ENCODE data around the gene SEL1L.
"Not testable (repeated sequence)": the region's sequence is repeated elsewhere in the genome, so short reads cannot be mapped to it uniquely, and the experiment has no call there.

SEL1L gene

DNA sequence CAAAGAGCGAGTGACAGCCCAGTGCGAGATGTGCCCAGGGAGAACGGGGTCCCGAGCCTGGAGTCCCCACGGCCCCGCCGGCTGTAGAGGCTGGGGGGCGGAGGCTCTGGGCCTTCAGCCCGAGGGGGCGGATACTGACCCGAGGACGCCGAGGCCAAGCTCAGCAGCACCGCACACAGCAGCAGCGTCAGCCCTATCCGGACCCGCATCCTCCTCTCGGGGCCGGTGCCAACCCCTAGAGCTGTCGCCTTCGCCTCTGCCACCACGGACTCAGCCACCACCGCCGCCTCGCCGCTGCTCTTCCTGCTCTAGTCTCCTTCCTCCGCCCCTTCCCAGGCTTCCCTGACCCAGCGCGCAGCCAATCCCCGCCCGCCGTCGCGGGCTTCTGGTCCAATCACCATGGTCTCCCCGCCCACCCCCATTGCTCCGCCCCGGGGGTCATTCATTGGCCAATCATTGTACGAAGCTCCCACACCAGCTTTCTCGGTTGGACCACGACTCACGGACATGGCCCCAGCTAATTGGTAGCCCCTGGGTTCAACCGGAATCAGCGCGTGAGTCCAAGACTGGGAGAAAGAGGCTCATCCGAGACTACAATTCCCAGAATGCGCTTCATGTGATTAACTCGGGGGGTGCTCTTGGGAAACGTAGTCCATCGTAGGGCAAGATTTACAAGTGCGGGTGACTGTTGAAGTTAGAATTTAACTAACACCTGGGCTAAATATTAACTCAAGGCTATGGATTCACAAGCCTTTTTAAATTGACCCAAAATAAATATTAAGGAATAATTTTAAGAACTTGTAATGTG is at the start of gene SEL1L:
Gene SEL1L, minus strand, starts transcription at position 318 of the 808 bp plus-strand sequence. Its CDS starts 109 bp downstream, at position 209.
- DNase-seq = peak; percentile 96 to 99

DNA sequence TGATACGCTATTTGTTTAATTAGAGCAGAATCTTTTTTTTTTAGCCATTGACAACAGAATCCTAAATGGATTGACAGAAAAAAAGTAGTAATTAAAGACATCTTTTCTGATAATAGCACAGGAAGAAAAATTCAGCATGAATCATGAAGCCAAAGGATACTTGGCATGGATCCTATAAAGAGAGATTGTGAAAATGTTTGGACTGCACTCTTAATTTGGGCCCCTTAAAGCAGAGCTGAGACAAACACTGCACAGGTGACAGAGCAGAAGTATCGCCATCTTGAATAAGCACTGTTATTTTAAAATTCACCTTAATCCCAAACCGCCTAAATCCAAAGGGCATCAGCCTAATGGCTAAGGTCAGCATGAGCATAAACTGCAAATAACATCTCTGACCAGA is 48.8 kb upstream of the SEL1L start:
- no peak for DNase-seq

DNA sequence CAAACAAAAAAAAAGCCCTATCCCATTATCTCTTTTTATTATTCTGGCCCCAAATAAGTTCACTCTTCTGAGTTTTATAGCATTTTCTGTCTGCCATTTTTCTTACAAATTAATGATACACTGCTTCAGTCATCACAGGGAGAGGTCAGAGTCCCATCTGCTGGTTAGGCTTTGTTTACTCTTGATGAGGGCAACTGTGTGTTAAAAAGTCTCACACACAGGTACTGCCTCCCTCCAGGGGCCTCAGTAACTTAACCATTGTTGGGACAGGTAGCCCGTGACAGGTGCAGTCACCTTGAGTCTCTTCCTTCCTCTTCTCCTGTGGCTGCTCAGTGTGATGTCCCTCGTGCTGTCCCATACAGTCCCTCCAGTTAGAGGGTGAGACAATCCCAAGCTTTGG is 45.5 kb upstream of the SEL1L start:
- DNase-seq = no peak

DNA sequence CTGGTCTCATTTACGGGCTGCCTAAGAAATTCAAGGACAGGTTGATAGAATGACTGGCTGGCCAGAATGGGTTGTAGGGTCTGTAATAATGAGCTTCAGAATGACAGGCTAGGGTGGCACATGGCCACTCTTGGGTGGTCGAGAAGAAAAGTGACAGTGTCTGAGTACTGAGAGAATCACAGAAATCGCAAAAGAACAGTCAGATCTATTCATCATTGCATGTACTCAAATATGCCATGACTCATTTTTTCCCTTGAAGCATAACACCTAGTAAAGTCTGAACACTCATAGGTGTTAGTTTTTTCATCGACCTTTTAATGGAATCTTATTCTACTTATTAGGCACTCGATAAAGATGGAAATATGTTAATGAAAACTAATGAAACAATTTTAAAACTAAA is 37.8 kb upstream of the SEL1L start:
- DNase-seq = no peak

DNA sequence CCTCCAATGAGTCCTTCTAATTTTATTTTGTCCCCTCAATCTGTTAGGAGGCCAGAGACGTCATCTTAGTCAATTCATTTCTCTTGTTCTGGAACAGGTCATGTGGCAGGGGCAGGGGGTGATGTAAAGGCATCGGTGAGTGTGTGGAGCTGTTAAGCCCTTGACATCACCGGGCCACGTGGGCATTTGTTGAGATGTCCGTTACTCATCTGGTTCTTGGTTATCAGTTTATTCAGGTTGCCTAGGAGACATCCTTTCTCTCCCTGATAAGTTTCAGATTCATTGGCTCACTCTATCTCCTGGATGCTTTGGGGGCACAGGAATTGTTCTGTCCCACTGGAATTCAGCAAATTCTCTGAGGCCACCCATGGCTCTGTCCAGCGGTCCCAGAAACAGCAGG is 33.6 kb upstream of the SEL1L start:
- DNase-seq = no peak

DNA sequence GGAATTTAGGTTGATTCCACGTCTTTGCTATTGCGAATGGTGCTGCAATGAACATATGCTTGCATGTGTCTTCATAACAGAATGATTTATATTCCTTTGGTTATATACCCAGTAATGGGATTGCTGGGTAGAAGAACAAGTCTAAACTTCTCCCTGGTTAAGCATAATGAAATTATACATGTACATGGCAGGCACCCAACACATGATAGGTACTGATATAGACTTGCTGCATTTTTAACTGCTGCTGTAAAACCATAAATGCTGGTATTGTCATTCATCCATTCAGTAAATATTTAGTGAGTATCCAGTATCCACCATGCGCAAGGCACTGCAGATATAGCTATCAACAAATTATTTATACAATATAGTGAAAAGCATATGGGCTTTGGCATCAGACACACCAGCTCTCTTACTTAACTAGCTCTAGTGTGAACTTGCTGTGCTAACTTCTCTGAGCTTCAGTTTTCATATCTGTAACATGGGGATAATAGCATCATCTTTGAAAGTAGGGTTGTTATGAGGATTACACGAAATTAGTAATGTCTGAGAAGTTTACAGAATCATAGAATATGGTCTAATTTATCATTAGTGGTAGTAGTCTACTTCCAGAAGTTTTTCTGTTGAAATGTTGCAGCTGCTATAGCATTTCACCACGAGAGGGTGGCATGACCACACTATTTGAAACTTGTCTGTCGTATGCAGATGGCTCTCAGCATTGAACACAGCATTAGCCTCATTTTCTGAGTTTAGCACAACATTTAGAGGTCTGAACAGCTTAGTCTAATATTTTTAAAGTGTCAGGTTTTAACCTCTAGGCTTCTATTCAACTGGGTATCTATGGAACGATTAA is 32.0 kb upstream of the SEL1L start:
- peak in 1 of 2 donors; percentile 7 for DNase-seq

DNA sequence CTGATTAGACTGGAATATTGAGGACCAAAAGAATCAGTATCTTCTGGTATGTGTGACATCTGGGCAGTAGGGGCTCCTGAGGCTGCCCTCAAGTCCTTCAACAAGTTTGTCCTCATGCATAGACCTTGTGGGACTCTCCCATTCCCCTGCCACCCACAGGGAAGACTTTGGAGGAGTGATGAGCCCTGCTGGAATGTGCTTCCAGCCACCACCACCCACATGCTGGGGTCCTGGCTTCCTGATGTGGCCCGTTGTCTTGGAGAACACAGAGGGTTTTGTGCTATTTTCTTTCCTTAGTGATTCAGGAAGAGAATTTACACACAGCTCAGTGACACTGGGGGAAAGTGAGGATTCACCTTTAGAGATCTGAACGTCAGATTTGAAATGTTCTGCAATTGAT is 29.2 kb upstream of the SEL1L start:
- no peak for DNase-seq

DNA sequence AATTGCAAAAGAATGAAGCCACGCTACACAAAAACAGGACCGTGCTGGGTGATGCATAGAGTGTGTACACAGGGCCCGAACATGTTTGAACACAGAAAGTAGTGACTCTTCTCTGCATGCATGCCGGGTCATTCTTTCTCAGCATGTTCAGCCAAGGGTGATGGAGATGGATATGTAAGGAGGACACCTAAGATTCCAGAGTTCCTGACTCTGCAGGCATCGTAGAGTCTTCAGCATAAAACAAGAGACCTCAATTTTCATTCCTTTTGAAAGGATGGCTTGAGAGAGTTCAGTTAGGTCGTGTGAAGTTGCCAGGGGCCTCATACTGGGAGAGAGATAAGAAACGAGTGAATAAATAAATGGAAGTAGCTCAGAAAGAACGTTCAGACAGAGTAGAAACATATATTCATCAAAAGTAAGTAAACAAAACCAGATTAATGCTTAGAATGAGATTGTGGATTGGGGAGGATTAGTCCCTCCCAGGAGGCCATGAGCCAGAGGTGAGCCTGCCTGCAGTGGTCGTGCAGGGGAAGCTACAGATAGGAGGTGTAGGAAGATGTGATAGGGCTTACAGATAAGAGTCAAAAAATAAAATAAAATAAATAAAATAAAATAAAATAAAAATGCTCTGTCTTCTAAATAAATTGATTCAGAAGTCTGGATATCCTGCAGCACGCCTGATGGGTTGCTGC is 27.6 kb upstream of the SEL1L start:
- no peak for DNase-seq

DNA sequence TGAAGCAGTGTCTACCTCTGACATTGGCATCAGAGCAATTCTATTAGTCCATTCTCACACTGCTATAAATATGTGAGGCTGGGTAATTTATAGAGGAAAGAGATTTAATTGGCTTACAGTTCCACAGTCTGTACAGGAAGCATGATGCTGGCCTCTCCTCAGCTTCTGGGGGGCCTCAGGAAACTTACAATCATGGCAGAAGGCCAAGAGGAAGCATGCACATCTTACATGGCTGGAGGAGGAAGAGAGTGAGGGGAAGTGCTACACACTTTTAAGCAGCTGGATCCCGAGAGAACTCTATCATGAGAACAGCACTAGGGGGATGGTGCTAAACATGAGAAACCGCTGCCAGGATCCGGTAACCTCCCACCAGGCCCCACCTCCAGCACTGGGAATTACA is 25.7 kb upstream of the SEL1L start:
- DNase-seq = no peak

DNA sequence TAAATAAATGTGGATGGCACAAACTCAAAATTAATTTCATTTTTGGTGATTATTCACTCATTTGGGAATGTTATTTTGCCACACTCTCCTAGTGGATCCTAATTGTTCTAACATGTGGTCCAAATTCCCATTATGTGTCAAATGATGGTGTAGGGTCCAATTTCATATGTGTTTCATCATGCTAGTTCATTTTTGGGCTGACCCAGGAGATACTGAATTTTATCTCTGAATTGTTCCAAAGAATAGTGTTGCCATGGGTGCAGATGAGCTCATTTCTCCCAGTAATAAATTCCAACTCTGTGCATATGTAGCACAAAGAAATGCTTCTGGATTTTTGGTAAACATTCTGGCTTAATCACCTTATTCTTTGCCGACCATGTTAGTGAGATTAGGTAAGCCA is 23.5 kb upstream of the SEL1L start:
- DNase-seq = no peak

DNA sequence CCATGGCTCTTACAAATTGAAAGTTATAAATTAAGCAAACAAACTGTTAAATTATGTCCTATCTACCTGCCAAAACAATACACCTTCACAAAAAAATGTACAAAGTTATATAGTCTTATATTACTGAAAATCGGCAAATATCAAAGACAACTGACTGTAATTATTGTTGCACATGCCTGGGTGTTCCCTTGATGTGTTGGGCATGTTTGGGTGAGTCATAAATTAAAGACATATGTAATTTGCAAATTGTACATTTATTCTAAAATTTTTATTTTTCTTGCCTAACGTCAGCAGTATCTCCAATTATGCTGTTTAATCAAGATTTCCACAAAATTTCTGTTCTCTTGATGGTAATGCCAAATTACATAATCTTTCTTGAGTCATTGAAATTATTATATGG is 22.0 kb upstream of the SEL1L start:
- DNase-seq = no peak

DNA sequence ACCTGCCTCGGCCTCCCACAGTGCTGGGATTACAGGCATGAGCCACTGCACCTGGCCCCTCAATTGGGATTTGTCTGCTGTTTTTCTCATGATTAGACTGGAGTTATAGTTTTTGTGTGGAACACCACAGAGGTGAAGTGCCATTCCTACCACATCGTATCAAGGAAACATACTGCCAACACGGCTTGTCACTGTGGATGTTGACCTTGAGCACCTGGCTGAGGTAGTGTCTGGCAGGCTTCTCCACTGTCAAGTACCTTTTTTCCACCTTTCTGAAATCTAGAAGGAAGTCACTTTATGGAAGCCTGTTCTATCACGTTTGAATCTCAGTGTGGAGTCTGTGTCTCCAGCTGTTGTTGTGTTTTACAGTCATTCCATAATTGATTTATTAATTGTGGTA is 21.4 kb upstream of the SEL1L start:
- DNase-seq = no peak

DNA sequence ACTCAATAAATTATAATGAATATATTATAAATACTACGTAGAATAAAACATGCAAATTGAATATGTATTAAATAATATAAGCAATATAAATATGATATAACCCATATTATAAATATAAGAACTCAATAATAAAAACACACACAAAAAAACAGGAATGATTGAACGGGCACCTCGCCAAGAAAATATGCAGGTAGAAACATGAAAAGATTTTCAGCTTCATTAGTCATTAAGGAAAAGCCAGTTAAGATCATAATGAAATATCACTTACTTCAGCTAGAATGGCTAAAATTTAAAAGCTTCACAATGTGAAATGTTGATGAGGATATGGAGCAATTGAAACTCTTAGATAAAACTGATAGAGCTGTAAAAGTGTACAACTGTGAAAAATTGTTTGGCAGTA is 17.8 kb upstream of the SEL1L start:
- DNase-seq = no peak

DNA sequence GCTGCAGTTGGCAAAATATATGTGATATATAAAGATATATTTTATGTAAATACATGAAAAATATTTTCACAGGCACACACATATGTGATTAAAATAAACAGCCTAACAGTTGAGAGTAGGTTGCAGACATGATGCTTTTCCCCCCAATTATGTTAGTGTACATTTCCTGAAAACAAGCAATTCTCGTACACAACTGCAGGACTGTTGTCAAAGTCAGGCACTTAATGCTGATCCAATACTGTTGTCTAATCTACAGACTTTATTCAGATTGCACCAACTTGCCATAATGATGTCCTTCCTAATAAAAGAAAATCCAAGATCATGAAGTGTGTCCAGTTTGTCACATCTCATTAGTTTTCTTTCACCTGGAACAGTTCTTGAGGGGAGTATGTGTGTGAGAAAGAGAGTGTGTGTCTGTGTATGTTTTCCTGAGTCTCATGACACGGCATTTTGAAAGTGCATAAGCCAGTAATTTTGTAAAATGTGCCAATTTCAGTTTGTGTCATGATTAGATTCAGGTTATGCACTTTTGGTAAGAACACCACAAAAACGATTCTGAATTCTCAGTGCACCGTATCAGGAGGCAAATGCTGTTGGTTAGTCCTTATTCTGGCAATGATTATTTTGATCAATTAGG is 16.5 kb upstream of the SEL1L start:
- DNase-seq = no peak

DNA sequence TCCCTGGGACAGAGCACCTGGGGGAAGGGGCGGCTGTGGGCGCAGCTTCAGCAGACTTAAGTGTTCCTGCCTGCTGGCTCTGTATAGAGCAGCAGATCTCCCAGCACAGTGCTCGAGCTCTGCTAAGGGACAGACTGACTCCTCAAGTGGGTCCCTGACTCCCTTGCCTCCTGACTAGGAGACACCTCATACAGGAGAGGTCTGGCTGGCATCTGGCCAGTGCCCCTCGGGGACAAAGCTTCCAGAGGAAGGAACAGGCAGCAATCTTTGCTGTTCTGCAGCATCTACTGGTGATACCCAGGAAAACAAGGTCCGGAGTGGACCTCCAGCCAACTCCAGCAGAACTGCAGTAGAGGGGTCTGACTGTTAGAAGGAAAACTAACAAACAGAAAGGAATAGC is 7.6 kb upstream of the SEL1L start:
- not testable (repeated sequence) for DNase-seq

DNA sequence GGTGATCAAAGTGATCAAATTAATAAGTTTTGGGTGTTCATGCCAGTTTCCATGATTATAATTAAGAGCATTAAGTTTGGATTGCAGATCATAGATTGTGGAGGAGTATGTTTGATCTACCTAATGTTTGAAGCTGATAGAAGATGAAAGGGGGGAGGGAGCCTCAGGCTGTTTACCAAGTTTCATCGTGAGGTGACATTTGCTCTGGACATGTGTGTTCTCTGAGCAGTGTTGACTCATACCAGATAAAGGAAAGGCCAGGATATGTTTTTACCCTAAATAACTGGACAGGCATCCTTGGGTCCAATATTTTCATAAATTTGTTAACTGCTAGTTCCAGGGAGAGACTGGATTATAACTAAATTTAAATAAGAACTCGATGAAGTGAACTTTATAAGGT is 3.5 kb upstream of the SEL1L start:
- no peak for DNase-seq

DNA sequence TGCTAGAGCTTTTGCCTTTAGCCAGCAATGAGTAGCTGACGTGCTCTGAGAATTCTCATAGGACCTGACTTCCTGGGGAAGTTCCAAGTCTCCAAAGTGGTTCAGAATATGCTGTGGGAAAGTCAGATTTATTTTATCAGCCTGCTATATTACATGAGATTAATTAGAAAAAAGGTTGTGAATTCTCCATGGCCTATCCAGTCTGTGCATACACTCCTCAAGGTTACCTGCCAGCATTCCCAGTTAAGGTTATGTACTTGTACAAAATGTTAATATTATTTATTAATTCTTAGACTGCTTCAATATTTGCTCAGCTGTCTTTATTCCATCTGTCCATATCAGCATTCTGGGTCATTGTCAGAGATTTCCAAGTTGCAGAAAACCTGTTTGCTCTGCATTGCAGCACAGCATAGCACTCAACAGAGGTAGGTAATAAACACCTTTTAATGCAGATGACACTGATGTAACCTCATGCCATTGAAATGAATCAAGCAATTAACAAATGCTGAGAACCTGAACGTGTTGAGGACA is 2.7 kb upstream of the SEL1L start:
- no peak for DNase-seq

DNA sequence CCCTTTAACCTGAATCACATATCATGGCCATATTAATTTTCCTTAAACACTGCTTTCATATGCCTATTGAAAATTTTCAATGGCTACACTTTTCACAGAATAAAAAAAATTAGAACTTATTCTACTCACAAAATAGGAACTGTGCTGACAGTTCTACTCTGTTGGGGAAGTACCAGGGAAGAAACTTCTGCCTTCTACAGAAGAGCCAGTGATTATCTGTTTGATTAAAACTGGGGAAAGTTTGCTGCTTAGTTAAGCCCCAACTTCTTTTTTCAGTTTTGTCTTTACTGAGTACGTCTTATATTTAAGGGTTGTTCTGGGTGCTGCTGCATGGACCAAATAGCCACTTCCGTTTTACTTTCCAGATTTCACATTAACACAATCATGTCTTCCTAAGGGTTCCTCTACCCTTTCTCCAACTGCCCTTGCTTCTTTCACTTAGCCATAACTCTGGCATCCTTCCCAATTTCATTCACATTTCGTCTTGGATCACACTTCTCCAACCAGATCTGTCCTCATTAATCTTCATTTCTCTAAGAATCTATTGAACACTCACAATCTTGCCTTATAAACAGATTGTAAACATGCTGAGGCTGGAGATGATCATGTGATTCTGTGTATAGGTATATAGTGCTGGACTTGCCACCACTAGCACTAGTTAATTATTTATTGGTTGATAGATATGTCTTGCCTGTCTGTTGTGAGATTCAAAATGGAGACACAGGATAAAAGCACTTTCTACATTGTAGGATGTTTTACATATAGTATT is 1.9 kb upstream of the SEL1L start:
- DNase-seq = no peak

DNA sequence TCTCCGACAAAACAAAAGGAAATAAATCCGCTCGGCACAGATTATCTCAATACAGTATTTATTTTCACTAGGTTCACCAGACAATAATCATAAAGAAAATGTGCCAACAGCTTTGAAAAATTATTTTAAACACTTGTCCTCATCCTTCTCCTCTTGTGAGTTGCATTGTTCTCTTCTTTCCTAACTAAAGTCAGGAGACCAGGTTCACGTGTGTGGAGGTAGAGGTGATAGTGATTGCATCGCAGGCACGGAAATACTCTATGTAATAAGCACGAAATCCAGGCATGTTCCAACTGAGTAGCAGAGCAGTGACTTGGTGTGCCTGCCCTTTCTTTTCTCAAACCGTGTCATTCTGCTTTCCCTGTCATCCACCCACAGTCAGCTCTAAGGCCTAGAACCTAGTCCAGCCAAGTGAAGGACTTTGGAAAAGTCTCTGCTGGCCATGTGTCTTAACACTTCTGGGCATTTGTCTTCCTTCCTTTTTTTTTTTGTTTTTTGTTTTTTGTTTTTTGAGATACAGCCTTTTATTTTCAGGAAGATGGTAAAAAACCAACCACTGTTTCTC is 939 bp upstream of the SEL1L start:
- DNase-seq = no peak

DNA sequence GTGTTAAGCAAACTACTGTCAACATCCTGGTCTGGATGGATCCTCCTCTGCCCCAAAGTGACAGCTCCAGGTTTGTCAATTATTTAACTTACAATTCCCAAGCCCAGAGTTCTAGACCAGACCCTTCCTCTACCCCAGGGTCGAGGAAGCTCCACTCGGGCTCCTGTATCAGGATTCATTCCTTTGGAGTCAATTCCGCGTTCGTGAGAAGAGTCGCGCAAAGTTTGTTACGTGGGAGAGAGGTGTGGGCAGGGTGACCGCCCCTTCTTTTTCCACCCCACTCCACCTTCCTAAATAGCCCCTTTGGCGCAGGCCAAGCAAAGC is 479 bp downstream of the SEL1L start:
- DNase-seq = no peak

DNA sequence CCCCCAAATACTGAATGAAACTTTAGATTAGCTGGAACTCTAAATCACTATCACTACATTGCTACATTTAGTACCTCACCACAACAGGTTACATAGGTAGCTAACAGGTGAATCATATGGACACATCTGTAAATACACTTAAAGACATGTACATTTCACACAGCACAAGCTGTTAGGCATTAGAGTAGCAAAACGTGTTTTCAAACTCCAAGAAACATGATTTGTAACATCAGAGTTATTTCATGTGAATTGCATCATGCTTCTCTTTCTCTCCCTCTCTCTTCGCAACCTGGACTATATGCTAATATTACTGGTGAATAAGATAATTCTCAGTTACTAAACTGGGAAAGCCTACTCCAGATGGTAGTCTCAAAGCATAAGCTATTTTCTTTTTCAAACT is 4.3 kb downstream of the SEL1L start:
- DNase-seq = no peak

DNA sequence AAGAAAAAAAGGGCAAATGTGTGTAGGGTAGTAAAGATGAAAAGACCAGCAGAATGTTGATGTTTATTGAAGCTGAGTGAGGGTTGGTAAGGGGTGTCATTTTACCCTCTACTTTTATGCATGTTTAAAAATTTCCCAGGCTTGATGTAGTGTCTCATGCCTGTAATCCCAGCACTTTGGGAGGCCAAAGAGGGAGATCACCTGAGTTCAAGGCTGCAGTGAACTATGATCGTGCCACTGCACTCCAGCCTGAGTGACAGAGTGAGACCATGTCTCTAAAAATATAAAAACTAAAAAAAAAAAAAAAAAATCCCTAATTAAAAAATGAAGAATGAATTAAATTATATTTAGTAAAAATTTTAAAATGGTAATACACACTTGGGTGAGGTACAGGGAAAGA is 8.5 kb downstream of the SEL1L start:
- no peak for DNase-seq
